Activated CD4-positive, alpha-beta T cell treated with anti-CD3 and anti-CD28 coated beads, Interleukin-2, amount 50 U/mL, for 4 hours (primary cell): ENCODE data around the gene TLL1.

Source experiments
- DNase-seq, 2 experiments: peaks; one replicate each; pipeline ENCODE4 v3.0.0-alpha.2; 2020

TLL1 gene

GRCh38 chr4:165905405-165906027, 32.5 kb downstream of the TLL1 start:
- no peak for DNase-seq

- no peak for DNase-seq
Measured at GRCh38 chr4:165906272-165906671, 33.2 kb downstream of the TLL1 start.

- DNase-seq = no peak
Measured at GRCh38 chr4:165909947-165910346, 36.9 kb downstream of the TLL1 start.

- no peak for DNase-seq
Measured at GRCh38 chr4:165915215-165915614, 42.2 kb downstream of the TLL1 start.

GRCh38 chr4:165921546-165921945, 48.5 kb downstream of the TLL1 start:
- DNase-seq = no peak

- DNase-seq = no peak
Measured at GRCh38 chr4:165922747-165923146, 49.7 kb downstream of the TLL1 start.

GRCh38 chr4:165926307-165926706, 53.3 kb downstream of the TLL1 start:
- DNase-seq = no peak

GRCh38 chr4:165927366-165927765, 54.3 kb downstream of the TLL1 start:
- no peak for DNase-seq

- DNase-seq = no peak
Measured at GRCh38 chr4:165927815-165928214, 54.8 kb downstream of the TLL1 start.

- DNase-seq = no peak
Measured at GRCh38 chr4:165928601-165929000, 55.6 kb downstream of the TLL1 start.

GRCh38 chr4:165929662-165930061, 56.6 kb downstream of the TLL1 start:
- DNase-seq = no peak

GRCh38 chr4:165931741-165932140, 58.7 kb downstream of the TLL1 start:
- DNase-seq = no peak

GRCh38 chr4:165944900-165945299, 71.9 kb downstream of the TLL1 start:
- no peak for DNase-seq

GRCh38 chr4:165945991-165946390, 73.0 kb downstream of the TLL1 start:
- DNase-seq = no peak

GRCh38 chr4:165947019-165947418, 74.0 kb downstream of the TLL1 start:
- no peak for DNase-seq

- DNase-seq = no peak
Measured at GRCh38 chr4:165953181-165953580, 80.1 kb downstream of the TLL1 start.

- no peak for DNase-seq
Measured at GRCh38 chr4:165963621-165964020, 90.6 kb downstream of the TLL1 start.

GRCh38 chr4:165964591-165964990, 91.6 kb downstream of the TLL1 start:
- no peak for DNase-seq

- DNase-seq = no peak
Measured at GRCh38 chr4:165965503-165965902, 92.5 kb downstream of the TLL1 start.

GRCh38 chr4:165966833-165967232, 93.8 kb downstream of the TLL1 start:
- no peak for DNase-seq

GRCh38 chr4:165967486-165967885, 94.4 kb downstream of the TLL1 start:
- DNase-seq = no peak

GRCh38 chr4:165970703-165971420, 97.8 kb downstream of the TLL1 start:
- no peak for DNase-seq

- no peak for DNase-seq
Measured at GRCh38 chr4:165971446-165971845, 98.4 kb downstream of the TLL1 start.

- DNase-seq = no peak
Measured at GRCh38 chr4:165971933-165972332, 98.9 kb downstream of the TLL1 start.

- DNase-seq = no peak
Measured at GRCh38 chr4:165972747-165973146, 99.7 kb downstream of the TLL1 start.
